Neural cell (in vitro differentiated cells): ENCODE measurements around the gene WDR4. TPM values are rescaled to one million over a fixed set of nuclear protein-coding genes. Genes with fewer than 3 reads are reported as not detected.
"Not testable (repeated sequence)": the region's sequence is repeated elsewhere in the genome, so short reads cannot be mapped to it uniquely, and the experiment has no call there.

Source experiments
- H2AFZ ChIP-seq: fragments of 200-600, 300-800 bp; sonication (generic), shearing (Covaris generic); 2 replicates; pipeline ENCODE4 v1.6.0; 2014; ENCODE audit warnings: low read depth, mild to moderate bottlenecking, antibody characterized with exemption, low read length, moderate library complexity
- H3F3A ChIP-seq: fragments of 200-600 bp; shearing (Covaris generic); 2 replicates; pipeline ENCODE4 v1.6.1; 2016; ENCODE audit warnings: mild to moderate bottlenecking, moderate library complexity, mixed read lengths, antibody characterized with exemption, low read length; ENCODE audit not compliant: insufficient read depth, poor library complexity, severe bottlenecking
- H3K27ac ChIP-seq: fragments of 200-600, 300-800 bp; sonication (generic), shearing (Covaris generic); 2 replicates; pipeline ENCODE4 v1.5.1; 2014; ENCODE audit warnings: mild to moderate bottlenecking, low read length, moderate library complexity
- H3K27me3 ChIP-seq: fragments of 300-800, 200-600 bp; sonication (generic), shearing (Covaris generic); 2 replicates; pipeline ENCODE4 v1.6.0; 2014; ENCODE audit warnings: mild to moderate bottlenecking, low read depth, low read length, moderate library complexity; ENCODE audit not compliant: insufficient read depth
- H3K36me3 ChIP-seq: fragments of 300-800, 200-600 bp; sonication (generic), shearing (Covaris generic); 2 replicates; pipeline ENCODE4 v1.5.1; 2014; ENCODE audit warnings: mild to moderate bottlenecking, antibody characterized with exemption, low read length, moderate library complexity; ENCODE audit not compliant: insufficient read depth
- H3K4me2 ChIP-seq: fragments of 300-800, 200-600 bp; sonication (generic), shearing (Covaris generic); 2 replicates; pipeline ENCODE4 v1.6.0; 2014; ENCODE audit warnings: mild to moderate bottlenecking, low read length
- H3K4me3 ChIP-seq: fragments of 300-800, 200-600 bp; sonication (generic), shearing (Covaris generic); 2 replicates; pipeline ENCODE4 v1.5.1; 2014; ENCODE audit warnings: mild to moderate bottlenecking, low read length, moderate library complexity
- H3K79me2 ChIP-seq: fragments of 200-600 bp; shearing (Covaris generic); replicated peaks from 2 replicates; pipeline ENCODE4 v1.6.0; 2014; ENCODE audit warnings: mild to moderate bottlenecking, low read length, moderate library complexity; ENCODE audit not compliant: insufficient read depth
- H3K9ac ChIP-seq: fragments of 300-800, 200-600 bp; sonication (generic), shearing (Covaris generic); 2 replicates; pipeline ENCODE4 v1.6.1; 2016; ENCODE audit warnings: mild to moderate bottlenecking, low read length, mixed read lengths
- H3K9me2 ChIP-seq: fragments of 200-600 bp; shearing (Covaris generic); 2 replicates; pipeline ENCODE4 v1.6.1; 2016; ENCODE audit warnings: mild to moderate bottlenecking, low read length, mixed read lengths; ENCODE audit not compliant: insufficient read depth
- H3K9me3 ChIP-seq: fragments of 200-600, 300-800 bp; sonication (generic), shearing (Covaris generic); 2 replicates; pipeline ENCODE4 v1.6.1; 2016; ENCODE audit warnings: mild to moderate bottlenecking, mixed run types, low read length, moderate library complexity, mixed read lengths
- H4K20me1 ChIP-seq: fragments of 200-600 bp; shearing (Covaris generic); 2 replicates; pipeline ENCODE4 v1.6.1; 2016; ENCODE audit warnings: mild to moderate bottlenecking, mixed run types; ENCODE audit not compliant: insufficient read depth
- EP300 ChIP-seq: fragments of 450-650 bp; conservative IDR thresholded peaks from 2 replicates; pipeline ENCODE4 v1.6.1; 2014; ENCODE audit warnings: antibody characterized with exemption, mild to moderate bottlenecking, moderate library complexity; ENCODE audit not compliant: poor library complexity, severe bottlenecking
- EZH2 ChIP-seq: fragments of 200-600, 300-800 bp; shearing (Covaris generic), sonication (generic); IDR thresholded peaks from 2 replicates; pipeline ENCODE4 v1.6.1; 2014; ENCODE audit warnings: antibody characterized with exemption, low read length, borderline replicate concordance, mild to moderate bottlenecking; ENCODE audit not compliant: insufficient read depth, poor library complexity, severe bottlenecking
- MXI1 ChIP-seq: fragments of 450-650 bp; conservative IDR thresholded peaks from 2 replicates; pipeline ENCODE4 v1.6.1; 2014; ENCODE audit warnings: antibody characterized with exemption, mild to moderate bottlenecking; ENCODE audit not compliant: poor library complexity, severe bottlenecking
- POLR2AphosphoS5 ChIP-seq: IDR thresholded peaks from 2 replicates; pipeline ENCODE4 v1.6.1; 2012
- RAD21 ChIP-seq: fragments of 450-650 bp; conservative IDR thresholded peaks from 2 replicates; pipeline ENCODE4 v1.6.1; 2014; ENCODE audit warnings: antibody characterized with exemption, mild to moderate bottlenecking, moderate library complexity
- SMC3 ChIP-seq: fragments of 450-650 bp; conservative IDR thresholded peaks from 2 replicates; pipeline ENCODE4 v1.6.1; 2014; ENCODE audit warnings: antibody characterized with exemption, mild to moderate bottlenecking, moderate library complexity; ENCODE audit not compliant: poor library complexity
- TAF1 ChIP-seq: IDR thresholded peaks from 2 replicates; pipeline ENCODE4 v1.6.1; 2012; ENCODE audit warnings: low read depth
- polyA plus RNA-seq: library from polyadenylated mRNA; depleted of rRNA; stranded (reverse); fragments of >200 nt; gene quantifications from 2 replicates; pipeline ENCODE4 v1.2.3, GENCODE V29; 2014
- TF ChIP-seq, protein P1 (sequence below): fragments of 450-650 bp; IDR thresholded peaks from 2 replicates; pipeline ENCODE4 v1.5.1; 2014; ENCODE audit warnings: antibody characterized with exemption, mild to moderate bottlenecking, moderate library complexity; ENCODE audit not compliant: poor library complexity, severe bottlenecking
- TF ChIP-seq, protein P2 (sequence below): IDR thresholded peaks from 2 replicates; pipeline ENCODE4 v1.6.1; 2012; ENCODE audit warnings: borderline replicate concordance

WDR4 gene
- polyA plus RNA-seq, 1 donor from 2014 or later: 9.2 TPM

DNA sequence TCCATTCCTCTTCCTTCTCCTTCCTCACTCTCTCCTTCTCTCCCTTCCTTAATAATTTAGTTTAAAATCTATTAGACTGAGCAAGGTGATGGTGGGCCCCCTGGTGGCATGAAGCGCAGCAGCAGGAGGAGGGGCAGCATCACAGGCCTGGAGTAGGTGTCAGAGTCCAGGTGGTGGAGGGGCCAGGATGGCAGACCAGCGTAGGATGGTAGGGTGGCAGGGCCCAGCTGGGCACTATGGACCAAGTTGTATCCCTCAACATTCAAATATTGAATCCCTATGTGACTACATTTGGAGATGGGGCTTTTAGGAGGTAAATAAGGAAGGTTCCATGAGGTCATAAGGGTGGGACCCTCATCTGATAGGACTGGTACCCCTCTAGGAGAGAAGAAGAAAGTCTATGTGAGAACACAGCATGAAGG, 61.0 kb downstream of the WDR4 start:
- Histone ChIP-seq H3K4me2 (no peak overlapping the region), H2AFZ (no peak overlapping the region), H3K9ac (no peak overlapping the region), H3F3A (no peaks in the 10 kb centered on the region), H3K4me3 (no peak overlapping the region), H3K9me2 (no peaks in the 10 kb centered on the region), H3K36me3 (no peaks in the 10 kb centered on the region), H4K20me1 (no peaks in the 10 kb centered on the region), H3K9me3 (peaks cover 4% of the 10 kb centered on the region), H3K79me2 (no peaks in the 10 kb centered on the region), H3K27ac (no peak overlapping the region), H3K27me3 (no peaks in the 10 kb centered on the region)
- TF ChIP-seq, protein P1, sequence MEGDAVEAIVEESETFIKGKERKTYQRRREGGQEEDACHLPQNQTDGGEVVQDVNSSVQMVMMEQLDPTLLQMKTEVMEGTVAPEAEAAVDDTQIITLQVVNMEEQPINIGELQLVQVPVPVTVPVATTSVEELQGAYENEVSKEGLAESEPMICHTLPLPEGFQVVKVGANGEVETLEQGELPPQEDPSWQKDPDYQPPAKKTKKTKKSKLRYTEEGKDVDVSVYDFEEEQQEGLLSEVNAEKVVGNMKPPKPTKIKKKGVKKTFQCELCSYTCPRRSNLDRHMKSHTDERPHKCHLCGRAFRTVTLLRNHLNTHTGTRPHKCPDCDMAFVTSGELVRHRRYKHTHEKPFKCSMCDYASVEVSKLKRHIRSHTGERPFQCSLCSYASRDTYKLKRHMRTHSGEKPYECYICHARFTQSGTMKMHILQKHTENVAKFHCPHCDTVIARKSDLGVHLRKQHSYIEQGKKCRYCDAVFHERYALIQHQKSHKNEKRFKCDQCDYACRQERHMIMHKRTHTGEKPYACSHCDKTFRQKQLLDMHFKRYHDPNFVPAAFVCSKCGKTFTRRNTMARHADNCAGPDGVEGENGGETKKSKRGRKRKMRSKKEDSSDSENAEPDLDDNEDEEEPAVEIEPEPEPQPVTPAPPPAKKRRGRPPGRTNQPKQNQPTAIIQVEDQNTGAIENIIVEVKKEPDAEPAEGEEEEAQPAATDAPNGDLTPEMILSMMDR: peak; percentile 30
- no peak for TF ChIP-seq TAF1
- TF ChIP-seq SMC3: peak; percentile 29

DNA sequence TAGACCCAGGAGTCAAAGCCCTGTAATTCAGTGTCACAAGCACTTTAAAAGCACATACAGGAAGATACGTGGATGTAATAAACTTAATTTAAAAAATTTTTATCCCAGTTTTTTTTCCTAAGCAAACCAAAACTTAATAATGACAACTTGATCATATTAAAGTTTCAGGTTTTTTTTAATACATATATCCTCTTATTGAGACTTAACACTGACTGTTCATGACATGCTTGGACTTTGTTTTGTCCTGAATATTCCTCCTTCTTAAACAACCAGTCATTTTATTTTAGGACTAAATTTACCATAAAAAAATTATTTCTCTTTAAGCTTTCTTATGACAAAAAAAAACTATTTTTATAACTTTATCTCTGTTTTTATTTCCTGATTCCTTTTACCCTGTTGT, 64.1 kb downstream of the WDR4 start:
- no peak for TF ChIP-seq EP300
- no peak for TF ChIP-seq RAD21
- no peak for TF ChIP-seq MXI1
- no peak for TF ChIP-seq POLR2AphosphoS5
- TF ChIP-seq, protein P1: no peak
- no peak for TF ChIP-seq SMC3
- TF ChIP-seq, protein P2, sequence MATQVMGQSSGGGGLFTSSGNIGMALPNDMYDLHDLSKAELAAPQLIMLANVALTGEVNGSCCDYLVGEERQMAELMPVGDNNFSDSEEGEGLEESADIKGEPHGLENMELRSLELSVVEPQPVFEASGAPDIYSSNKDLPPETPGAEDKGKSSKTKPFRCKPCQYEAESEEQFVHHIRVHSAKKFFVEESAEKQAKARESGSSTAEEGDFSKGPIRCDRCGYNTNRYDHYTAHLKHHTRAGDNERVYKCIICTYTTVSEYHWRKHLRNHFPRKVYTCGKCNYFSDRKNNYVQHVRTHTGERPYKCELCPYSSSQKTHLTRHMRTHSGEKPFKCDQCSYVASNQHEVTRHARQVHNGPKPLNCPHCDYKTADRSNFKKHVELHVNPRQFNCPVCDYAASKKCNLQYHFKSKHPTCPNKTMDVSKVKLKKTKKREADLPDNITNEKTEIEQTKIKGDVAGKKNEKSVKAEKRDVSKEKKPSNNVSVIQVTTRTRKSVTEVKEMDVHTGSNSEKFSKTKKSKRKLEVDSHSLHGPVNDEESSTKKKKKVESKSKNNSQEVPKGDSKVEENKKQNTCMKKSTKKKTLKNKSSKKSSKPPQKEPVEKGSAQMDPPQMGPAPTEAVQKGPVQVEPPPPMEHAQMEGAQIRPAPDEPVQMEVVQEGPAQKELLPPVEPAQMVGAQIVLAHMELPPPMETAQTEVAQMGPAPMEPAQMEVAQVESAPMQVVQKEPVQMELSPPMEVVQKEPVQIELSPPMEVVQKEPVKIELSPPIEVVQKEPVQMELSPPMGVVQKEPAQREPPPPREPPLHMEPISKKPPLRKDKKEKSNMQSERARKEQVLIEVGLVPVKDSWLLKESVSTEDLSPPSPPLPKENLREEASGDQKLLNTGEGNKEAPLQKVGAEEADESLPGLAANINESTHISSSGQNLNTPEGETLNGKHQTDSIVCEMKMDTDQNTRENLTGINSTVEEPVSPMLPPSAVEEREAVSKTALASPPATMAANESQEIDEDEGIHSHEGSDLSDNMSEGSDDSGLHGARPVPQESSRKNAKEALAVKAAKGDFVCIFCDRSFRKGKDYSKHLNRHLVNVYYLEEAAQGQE: no peak
- no peak for TF ChIP-seq TAF1
- no peak for TF ChIP-seq EZH2
- H3K36me3 ChIP-seq: no peaks in the 10 kb centered on the region
- no peak overlapping the region for H2AFZ ChIP-seq
- no peaks in the 10 kb centered on the region for H3K9me2 ChIP-seq
- no peak overlapping the region for H3K4me3 ChIP-seq
- no peaks in the 10 kb centered on the region for H4K20me1 ChIP-seq
- H3K9me3 ChIP-seq: peaks cover 4% of the 10 kb centered on the region
- H3K79me2 ChIP-seq: no peaks in the 10 kb centered on the region
- no peak overlapping the region for H3K4me2 ChIP-seq
- H3K27me3 ChIP-seq: no peaks in the 10 kb centered on the region
- no peak overlapping the region for H3K9ac ChIP-seq
- no peaks in the 10 kb centered on the region for H3F3A ChIP-seq
- H3K27ac ChIP-seq: no peak overlapping the region

DNA sequence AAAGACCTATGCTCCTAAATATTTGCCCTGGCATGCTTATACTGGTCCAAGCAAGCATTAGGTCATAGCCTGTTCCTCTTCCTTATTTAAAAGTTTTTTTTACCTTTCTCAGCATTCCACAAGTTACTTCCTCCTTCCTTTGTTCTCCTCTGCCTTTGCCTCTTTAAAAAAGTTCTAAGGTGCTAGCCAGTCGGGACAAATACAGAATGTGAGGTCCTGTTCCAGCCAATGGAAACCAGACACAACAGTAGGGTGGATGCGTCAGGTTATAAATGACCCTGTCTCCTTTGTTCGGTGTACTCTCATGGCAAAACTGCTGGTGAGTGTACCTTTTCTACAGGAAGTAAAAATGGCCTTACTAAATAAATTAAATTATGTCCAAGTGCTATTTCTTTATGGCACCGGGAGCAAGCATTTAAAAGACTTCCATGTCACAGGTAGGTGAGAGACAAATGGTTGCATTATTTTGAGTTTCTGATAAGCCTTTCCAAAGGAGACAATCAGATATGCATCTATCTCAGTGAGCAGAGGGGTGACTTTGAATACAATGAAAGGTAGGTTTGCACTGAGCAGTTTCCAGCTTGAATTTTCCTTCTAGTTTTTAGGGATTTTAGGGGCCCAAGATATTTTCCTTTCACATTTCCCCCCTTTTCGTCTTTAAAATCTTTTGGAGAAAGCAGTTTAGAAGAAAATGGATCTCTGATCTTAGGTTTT, 66.7 kb downstream of the WDR4 start:
- not testable (repeated sequence) for H3F3A ChIP-seq, H3K79me2 ChIP-seq, H3K9ac ChIP-seq, H2AFZ ChIP-seq, H3K27me3 ChIP-seq, H3K36me3 ChIP-seq, H3K4me2 ChIP-seq, H4K20me1 ChIP-seq, H3K27ac ChIP-seq, H3K4me3 ChIP-seq, H3K9me2 ChIP-seq, H3K9me3 ChIP-seq
